ENCODE data around the gene STK4.

The STK4 gene

DNA sequence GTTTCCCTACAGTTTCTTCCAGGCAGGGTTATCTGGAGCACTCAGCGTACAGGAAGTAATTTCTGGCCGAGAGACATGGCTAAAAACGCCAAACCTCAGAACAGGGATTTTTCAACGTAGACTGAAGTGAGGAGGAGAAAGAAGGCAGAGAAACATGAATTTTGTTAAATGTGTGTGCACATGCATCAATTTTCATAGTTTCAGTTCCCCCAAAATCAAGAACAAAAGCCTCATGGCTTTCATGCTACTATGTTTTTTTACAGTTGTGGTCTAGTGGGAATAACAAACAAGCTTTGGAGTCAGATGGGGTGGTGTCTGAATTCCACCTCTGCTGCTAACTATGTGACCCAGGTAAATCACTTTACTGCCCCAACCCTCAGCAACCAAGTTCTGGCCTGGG lies 11.0 kb upstream of the STK4 start:
- no peak for DNase-seq

- DNase-seq: no peak
Observed at GRCh38 chr20:44956410-44956809, 9.9 kb upstream of the STK4 start.

DNA sequence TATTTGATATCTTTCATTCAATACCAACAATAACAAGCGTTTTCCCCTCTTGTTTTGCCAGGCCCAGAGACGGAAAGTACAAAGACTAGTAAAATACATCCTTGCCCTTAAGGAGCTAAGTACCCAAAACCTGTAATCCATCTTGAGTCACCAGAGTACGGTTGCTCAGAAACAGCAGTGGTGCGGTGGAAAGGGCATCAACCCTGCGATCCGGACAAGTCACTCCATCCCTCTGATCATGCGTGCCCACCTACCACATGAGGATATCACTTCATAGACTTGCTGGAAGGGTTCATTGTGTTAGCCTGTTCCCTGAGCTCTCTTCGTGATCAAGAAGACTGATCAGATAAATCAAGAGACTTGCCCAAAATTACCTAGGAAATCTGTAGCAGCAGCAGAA lies 8.0 kb upstream of the STK4 start:
- DNase-seq: no peak

DNA sequence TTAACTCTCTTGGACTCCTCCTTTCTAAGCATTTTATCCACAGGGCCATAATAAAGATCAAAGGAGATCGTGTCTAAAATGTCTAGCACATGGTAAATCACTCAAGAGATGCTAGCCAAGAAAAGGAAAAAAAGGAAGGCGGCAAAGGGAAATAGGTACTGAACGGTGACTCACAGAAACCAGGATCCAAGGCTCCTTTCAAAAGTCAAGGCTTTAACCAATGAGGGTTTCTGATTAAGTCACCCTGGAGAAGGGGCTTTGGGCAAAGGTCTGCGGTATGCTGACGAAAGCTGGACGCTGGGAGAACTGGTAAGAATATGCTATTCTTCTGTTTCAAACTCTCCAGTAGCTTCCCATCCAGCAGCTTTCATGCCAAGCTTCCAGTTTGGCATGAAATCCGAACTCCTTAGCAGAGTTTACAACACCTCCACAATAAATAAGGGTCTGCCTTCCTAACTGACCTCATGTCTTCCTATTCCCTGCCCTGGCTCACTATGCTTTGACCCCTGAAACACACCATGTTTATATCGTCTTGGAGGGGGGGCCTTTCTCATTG lies 7.2 kb upstream of the STK4 start:
- no peak for DNase-seq

- DNase-seq: peak; percentile 81
Observed at GRCh38 chr20:44959638-44960102, 6.6 kb upstream of the STK4 start.

- peak; percentile 95 for DNase-seq
Observed at GRCh38 chr20:44960103-44960852, 6.0 kb upstream of the STK4 start, which contains the start of gene TOMM34. TOMM34 (minus strand) TSS chr20:44960397; CDS start chr20:44960333, 64 bp downstream.

DNA sequence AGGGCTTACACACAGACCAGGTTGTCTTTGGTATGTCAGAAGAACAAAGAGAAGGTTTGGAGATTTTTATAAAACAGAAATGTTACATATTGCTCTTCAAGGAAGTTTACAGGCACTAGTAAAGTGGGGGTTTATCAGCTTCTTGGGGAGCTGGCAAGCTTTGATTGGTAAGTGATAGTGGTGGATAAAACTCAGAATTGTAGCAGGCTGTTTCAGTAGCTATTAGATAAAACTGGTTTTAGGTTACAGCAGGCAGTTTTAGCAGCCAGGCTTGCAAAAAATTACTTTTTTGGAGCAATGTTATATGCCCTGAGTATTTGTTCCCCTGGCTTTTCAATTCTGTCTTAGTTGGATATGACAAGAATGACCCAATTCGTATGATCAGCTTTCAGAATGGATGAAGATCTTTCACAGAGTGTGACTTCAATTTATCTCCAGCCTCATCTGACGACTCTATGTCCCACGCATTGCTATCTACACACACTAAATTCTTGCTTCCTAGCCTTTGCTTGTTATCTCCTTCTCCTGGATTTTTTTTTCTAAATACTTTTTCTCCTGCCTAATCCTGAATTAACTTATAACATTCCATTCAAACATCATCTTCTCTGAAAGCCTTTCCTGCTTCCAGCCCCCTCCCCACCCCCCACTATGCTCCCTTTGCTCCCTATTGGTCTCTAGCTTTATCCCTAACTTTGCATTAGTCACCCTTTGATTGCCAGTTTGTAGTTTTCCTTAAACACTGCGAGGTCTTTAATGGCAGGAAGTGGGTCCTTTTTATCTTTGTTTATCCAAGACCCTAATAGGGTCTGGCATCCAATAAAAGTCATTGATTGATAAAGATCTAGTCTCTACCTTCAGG lies 5.1 kb upstream of the STK4 start:
- DNase-seq: no peak

GRCh38 chr20:44961870-44962267 lies 4.4 kb upstream of the STK4 start:
- no peak for DNase-seq

DNA sequence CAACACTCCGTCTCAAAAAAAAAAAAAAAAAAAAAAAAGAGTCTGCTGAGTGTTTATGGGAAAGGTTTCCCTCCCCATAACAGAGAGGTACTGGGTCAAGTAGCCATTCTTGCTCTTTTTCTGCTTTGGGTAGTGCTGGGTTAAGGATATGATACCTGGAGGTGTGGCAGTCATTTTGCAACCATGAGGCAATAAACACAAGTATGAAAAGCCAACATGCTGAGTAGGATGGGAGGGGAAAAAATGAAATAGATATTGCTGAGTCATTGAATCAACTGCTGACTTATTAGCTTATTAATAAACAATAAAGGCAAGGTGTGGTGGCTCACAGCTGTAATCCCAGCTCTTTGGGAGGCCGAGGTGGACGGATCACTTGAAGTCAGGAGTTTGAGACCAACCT lies 3.8 kb upstream of the STK4 start:
- no peak for DNase-seq

GRCh38 chr20:44963325-44964215 lies 2.7 kb upstream of the STK4 start:
- no peak for DNase-seq

GRCh38 chr20:44965651-44966029 lies 672 bp upstream of the STK4 start:
- DNase-seq: no peak

DNA sequence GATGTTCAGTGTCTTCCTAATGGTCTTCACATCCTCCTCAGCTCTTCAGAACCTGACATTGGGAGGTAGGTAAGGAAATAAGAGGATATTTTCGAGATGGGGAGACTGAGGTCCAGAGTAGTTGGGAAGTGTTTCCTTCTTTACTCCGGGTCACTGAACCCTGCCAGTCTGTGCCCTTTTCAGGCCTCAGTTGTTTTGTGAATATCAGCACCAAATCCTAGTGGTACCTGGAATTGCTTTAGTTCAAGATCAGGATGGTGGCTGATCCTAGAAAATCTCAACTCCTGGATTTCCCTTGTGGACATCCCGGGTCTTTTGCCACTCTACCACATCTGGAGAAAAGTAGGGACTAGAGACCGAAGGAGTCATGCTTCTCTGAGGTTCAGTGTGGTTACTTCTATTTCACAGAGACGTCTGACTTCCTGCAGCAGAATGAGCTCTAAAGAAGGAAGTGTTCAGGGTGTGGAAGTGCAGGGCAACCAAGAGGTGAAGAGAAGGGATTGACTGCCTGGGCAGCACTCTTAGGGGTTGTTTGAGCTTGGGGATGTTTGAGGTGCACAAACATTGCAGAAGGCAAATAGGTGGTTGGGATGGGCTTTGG lies 995 bp downstream of the STK4 start:
- no peak for DNase-seq

DNA sequence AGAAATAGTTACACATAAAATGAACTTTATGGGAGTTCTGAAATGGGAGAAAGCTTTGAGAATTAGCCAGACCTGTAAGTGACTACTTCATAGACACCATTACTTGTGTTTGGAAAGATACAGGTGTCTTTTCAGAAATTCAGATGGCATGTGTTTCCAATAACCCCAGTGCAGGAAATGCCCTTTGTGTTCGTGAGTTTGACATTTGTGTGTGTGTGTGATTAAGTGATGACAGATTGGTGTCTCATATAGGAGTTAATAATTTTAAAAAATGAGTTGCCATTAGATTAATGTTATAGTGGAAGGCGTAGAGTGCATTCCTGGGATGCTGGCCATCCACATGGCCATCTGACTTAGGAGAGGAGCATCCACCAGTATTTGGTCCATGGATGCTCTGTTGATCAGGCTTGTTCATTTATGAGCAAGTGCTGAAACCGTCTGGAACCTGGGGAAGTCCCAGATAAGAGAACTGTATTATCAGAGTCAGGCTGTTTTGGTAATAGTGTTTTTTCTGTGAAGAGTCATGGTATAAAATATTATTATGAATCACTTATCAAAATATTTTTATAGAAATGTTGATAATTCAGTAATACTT lies 3.1 kb downstream of the STK4 start:
- DNase-seq: no peak

DNA sequence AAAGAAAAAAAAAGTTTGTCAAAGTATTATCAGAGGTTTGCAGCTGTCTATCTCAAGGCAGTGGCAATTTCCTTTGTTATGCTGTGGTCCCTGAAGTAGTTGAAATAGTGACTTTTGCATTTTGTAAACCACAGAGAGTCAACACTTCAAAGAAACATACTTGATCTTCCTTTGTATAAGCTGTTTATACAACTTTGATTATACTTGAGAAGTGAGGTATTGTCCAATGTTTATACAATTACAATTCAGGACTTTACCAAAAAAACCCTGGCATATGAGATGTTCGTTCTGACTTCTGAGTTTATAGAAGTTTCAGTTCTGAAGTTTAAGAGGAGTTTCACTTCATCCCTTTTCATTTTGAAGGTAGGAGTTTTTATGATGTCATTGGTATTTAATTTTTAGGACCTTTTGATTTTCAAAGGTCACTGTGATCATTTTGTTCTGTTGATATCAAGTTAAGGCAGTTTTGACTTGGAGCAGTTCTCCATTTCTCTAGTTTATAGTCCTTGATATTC lies 4.0 kb downstream of the STK4 start:
- DNase-seq: no peak

GRCh38 chr20:44973053-44973452 lies 6.7 kb downstream of the STK4 start:
- no peak for DNase-seq

DNA sequence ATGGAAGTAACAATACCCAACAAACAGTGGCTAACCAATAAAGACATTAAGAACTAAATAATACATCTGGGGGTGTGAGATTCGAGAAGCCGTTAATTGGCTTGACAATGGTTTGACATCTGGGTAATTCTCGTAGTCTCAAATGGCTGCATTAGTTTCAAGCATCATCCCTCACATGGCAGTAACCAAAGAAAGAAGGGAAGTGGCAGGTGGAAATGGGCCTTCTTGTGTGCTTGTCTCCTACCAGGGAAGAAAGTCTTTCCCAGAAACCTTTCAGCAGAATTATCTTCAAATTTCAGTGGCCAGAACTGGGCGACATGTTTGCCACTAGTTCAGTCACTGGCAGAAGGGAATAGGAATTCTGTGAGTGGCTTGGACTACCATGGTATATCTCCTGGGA lies 10.4 kb downstream of the STK4 start:
- no peak for DNase-seq

- peak; percentile 50 for DNase-seq
Observed at GRCh38 chr20:44979090-44979621, 12.8 kb downstream of the STK4 start.

DNA sequence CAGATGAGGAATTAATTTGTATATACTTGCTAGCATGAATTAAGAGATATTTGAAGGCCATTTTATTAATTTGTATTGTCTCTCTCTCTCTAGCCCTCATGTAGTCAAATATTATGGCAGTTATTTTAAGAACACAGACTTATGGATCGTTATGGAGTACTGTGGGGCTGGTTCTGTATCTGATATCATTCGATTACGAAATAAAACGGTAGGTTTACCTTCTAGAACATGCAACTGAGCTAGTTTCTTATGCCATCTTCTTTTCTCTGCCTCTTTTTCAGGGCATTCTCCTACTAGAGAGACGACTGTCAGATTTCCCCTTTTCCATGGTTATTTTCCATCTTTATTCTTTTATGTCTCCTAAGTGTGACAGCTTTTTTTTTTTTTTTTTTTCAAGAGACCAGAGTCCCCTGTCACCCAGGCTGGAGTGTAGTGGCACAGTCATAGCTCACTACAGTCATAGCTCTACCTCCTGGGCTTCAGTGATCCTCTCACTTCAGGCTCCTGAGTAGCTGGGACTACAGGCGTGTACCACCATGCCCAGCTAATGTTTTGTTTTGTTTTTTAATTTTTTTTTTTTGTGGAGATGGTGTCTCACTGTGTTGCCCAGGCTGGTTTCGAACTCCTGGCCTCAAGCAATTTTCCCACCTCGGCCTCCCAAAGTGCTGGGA lies 15.6 kb downstream of the STK4 start:
- no peak for DNase-seq

GRCh38 chr20:44983093-44983674 lies 16.9 kb downstream of the STK4 start:
- DNase-seq: no peak

DNA sequence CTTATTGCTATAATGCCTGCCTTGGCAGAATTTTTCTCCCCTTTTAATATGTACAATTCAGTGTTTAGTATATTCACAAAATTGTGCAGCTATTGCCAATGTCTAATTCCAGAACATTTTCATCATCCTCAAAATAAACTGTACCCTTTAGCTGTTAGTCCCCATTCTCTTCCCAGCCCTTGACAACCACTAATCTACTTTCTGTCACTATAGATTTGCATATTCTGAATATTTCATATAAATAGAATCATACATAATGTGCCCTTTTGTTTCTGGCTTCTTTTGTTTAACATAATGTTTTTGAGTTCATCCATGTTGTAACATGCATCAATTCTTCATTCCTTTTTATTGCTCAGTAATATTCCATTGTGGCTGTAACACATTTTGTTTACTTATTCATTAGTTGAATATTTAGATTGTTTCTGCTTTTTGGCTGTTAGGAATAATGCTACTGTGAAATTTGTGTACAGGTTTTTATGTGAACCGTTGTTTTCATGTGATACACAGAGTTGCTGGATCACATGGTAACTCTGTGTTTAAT lies 22.4 kb downstream of the STK4 start:
- DNase-seq: no peak

All from stimulated activated CD4-positive, alpha-beta T cell treated with anti-CD3 and anti-CD28 coated beads, Interleukin-1b, Interleukin-23, amount 100 ng/mL, for 48 hours (primary cell).